DMS153 treated with DMSO at 0.1 percent for 48 hours (cell line): ENCODE data around the gene ANKRD13B.

ENCODE experiments used
- DNase-seq: peaks from one replicate; lab custom pipeline; 2025; ENCODE audit not compliant: unreplicated experiment; lab: John Stamatoyannopoulos, UW

Gene ANKRD13B

GRCh38 chr17:29594519-29595090 is 1.7 kb downstream of the ANKRD13B start:
- DNase-seq: no peak

GRCh38 chr17:29595107-29595942 is 2.4 kb downstream of the ANKRD13B start:
- no peak for DNase-seq

GRCh38 chr17:29595943-29596774 is 3.2 kb downstream of the ANKRD13B start:
- DNase-seq: no peak

GRCh38 chr17:29596811-29597210 is 3.9 kb downstream of the ANKRD13B start:
- no peak for DNase-seq

- no peak for DNase-seq
Observed at GRCh38 chr17:29597361-29598172, 4.6 kb downstream of the ANKRD13B start.

- no peak for DNase-seq
Observed at GRCh38 chr17:29603109-29603674, 10.3 kb downstream of the ANKRD13B start.

- DNase-seq: no peak
Observed at GRCh38 chr17:29607557-29608195, 14.7 kb downstream of the ANKRD13B start.

- no peak for DNase-seq
Observed at GRCh38 chr17:29608986-29609385, 16.1 kb downstream of the ANKRD13B start.

- no peak for DNase-seq
Observed at GRCh38 chr17:29610395-29610794, 17.5 kb downstream of the ANKRD13B start.

GRCh38 chr17:29611351-29612093 is 18.6 kb downstream of the ANKRD13B start:
- DNase-seq: no peak

GRCh38 chr17:29612094-29612403 is 19.1 kb downstream of the ANKRD13B start:
- DNase-seq: no peak

- no peak for DNase-seq
Observed at GRCh38 chr17:29612404-29613280, 19.7 kb downstream of the ANKRD13B start.

GRCh38 chr17:29613352-29613837 is 20.5 kb downstream of the ANKRD13B start:
- no peak for DNase-seq

GRCh38 chr17:29613856-29614255 is 20.9 kb downstream of the ANKRD13B start:
- no peak for DNase-seq

- no peak for DNase-seq
Observed at GRCh38 chr17:29614349-29615047, 21.6 kb downstream of the ANKRD13B start.

GRCh38 chr17:29615048-29615385 is 22.1 kb downstream of the ANKRD13B start:
- no peak for DNase-seq

GRCh38 chr17:29615492-29616299 is 22.8 kb downstream of the ANKRD13B start:
- DNase-seq: peak; percentile 80
